ENCODE results near the gene FOLH1.
"Not testable (repeated sequence)": the region's sequence is repeated elsewhere in the genome, so short reads cannot be mapped to it uniquely, and the experiment has no call there.

The FOLH1 gene

GRCh38 chr11:49208006-49208721, at the start of gene FOLH1:
Gene FOLH1, minus strand, starts transcription at chr11:49208602. Its CDS starts 193 bp downstream, at chr11:49208409.
- no peak for TF ChIP-seq Cebpa-rat (IDR thresholded peaks at IDR 0.05)
- Histone ChIP-seq H3K4me2 (no peak within 1 kb of the TSS), H3K36me3 (no peaks in the 10 kb centered on the region), H3K27me3 (no peaks in the 10 kb centered on the region), H4K20me1 (no peaks in the 10 kb centered on the region), H3K9ac (no peak within 1 kb of the TSS), H3K9me3 (peaks cover 7% of the 10 kb centered on the region), H3K27ac (no peak within 1 kb of the TSS), H3K4me1 (no peaks in the 10 kb centered on the region), H3K4me3 (no peak within 1 kb of the TSS)

DNA sequence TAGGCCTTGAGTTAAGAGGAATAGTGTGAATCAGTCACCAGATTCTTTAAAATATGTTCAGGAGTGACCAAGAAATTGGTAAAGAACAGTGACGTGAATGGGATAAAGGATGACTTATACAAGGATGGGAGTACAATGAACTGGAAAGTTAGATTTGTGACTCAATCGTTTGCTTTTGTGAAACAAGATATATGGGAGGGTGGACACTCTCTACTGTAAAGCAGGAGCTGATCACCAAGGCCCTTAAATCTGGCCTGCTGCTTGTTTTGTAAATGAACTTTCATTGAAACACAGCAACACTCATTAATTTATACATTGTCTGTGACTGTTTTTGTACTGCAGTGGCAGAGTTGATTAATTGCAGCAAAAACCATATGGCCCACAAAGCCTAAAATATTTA, 46.7 kb upstream of the FOLH1 start:
- not testable (repeated sequence) for H3K9ac ChIP-seq, H3K4me2 ChIP-seq, H3K4me3 ChIP-seq, H3K36me3 ChIP-seq, H4K20me1 ChIP-seq, H3K4me1 ChIP-seq, H3K27ac ChIP-seq, H3K9me3 ChIP-seq, H3K27me3 ChIP-seq

GRCh38 chr11:49251212-49251611, 42.8 kb upstream of the FOLH1 start:
- not testable (repeated sequence) for H3K9ac ChIP-seq, H3K4me3 ChIP-seq, H3K27ac ChIP-seq, H3K36me3 ChIP-seq, H3K4me2 ChIP-seq, H3K9me3 ChIP-seq, H3K4me1 ChIP-seq, H4K20me1 ChIP-seq, H3K27me3 ChIP-seq

- H3K9ac ChIP-seq, H3K9me3 ChIP-seq, H3K27me3 ChIP-seq, H4K20me1 ChIP-seq, H3K4me2 ChIP-seq, H3K27ac ChIP-seq, H3K4me3 ChIP-seq, H3K36me3 ChIP-seq, H3K4me1 ChIP-seq: not testable (repeated sequence)
These were observed 42.2 kb upstream of the FOLH1 start for GRCh38 chr11:49250398-49251115.

GRCh38 chr11:49249363-49249762, 41.0 kb upstream of the FOLH1 start:
- H3K27ac ChIP-seq, H3K9ac ChIP-seq, H3K36me3 ChIP-seq: not testable (repeated sequence)

DNA sequence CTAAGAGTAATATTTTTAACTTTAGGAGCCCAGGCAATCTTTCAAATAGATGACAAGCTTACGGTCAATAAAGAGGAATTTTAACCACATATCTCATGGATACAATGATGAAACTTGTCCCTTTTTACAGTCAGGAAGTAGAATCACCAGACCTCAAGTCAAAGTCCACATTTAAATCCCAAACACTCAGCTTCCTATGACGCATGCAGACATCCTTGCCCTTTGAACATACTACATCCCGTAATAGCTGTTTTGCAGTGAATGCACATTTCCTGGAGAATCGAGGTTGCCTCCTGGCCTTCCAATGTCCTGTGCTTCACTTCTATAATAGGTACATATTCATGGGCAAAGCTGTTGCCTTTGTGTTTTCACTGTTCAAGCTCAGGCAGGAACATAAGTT, 25.3 kb upstream of the FOLH1 start:
- H3K4me1 ChIP-seq, H3K27ac ChIP-seq, H3K9me3 ChIP-seq, H3K4me2 ChIP-seq, H3K9ac ChIP-seq, H3K4me3 ChIP-seq, H4K20me1 ChIP-seq, H3K27me3 ChIP-seq, H3K36me3 ChIP-seq: not testable (repeated sequence)

More at GRCh38 chr11:49249363-49249762, 41.0 kb upstream of the FOLH1 start:
- not testable (repeated sequence) for H3K9me3 ChIP-seq, H4K20me1 ChIP-seq, H3K27me3 ChIP-seq, H3K4me3 ChIP-seq, H3K4me2 ChIP-seq, H3K4me1 ChIP-seq

DNA sequence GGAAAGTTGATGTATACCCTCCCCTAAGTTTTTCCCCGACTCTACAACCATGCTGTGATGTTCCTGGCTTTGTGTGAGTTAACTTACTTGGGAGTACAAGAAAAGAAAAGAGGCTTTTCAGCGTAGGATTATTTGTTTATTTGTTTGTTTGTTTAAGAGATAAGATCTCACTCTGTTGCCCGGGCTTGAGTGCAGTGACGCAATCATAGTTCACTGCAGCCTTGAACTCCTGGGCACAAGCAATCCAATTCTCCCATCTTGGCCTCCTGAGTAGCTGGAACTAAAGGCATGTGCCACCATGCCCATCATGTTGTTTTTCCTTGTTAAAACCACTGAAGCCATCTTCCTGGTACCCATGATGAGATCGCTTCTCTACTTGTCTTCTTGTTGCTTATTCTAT, 24.6 kb upstream of the FOLH1 start:
- H3K27me3 ChIP-seq, H3K9ac ChIP-seq, H4K20me1 ChIP-seq: not testable (repeated sequence)

GRCh38 chr11:49231725-49232124, 23.3 kb upstream of the FOLH1 start:
- not testable (repeated sequence) for H3K4me1 ChIP-seq, H4K20me1 ChIP-seq, H3K27me3 ChIP-seq, H3K4me2 ChIP-seq, H3K4me3 ChIP-seq, H3K9ac ChIP-seq, H3K27ac ChIP-seq, H3K9me3 ChIP-seq, H3K36me3 ChIP-seq

More for the DNA sequence above, 24.6 kb upstream of the FOLH1 start:
- not testable (repeated sequence) for H3K4me2 ChIP-seq, H3K9me3 ChIP-seq, H3K4me1 ChIP-seq, H3K36me3 ChIP-seq, H3K27ac ChIP-seq, H3K4me3 ChIP-seq

- not testable (repeated sequence) for H3K36me3 ChIP-seq, H3K4me2 ChIP-seq, H3K9me3 ChIP-seq, H3K4me1 ChIP-seq, H3K9ac ChIP-seq, H4K20me1 ChIP-seq, H3K27me3 ChIP-seq, H3K4me3 ChIP-seq, H3K27ac ChIP-seq
These were observed 22.1 kb upstream of the FOLH1 start for GRCh38 chr11:49230534-49230933.

DNA sequence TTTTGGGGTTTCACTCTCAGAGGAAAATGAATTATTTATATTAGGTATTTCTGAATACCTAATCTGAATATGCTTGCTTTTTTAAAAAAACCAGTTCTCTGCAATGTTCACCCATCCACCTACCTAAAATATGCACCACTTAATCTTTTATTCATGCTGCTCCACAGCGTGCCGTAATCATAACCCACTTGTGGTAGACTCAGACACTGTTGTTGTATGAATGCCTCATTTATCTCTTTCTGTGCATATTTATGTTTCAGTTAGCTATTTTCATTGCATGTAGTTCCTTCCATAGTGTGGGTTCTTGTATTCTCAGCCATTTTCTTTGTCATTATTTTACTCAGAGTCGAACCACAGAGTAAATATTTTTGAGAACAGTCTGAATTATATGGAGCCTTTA, 21.6 kb upstream of the FOLH1 start:
- not testable (repeated sequence) for H3K4me3 ChIP-seq, H3K27ac ChIP-seq, H3K9ac ChIP-seq, H4K20me1 ChIP-seq, H3K4me1 ChIP-seq, H3K36me3 ChIP-seq, H3K4me2 ChIP-seq, H3K9me3 ChIP-seq, H3K27me3 ChIP-seq

GRCh38 chr11:49229136-49229535, 20.7 kb upstream of the FOLH1 start:
- H4K20me1 ChIP-seq, H3K4me3 ChIP-seq, H3K9me3 ChIP-seq, H3K36me3 ChIP-seq, H3K4me2 ChIP-seq, H3K27ac ChIP-seq, H3K9ac ChIP-seq, H3K4me1 ChIP-seq, H3K27me3 ChIP-seq: not testable (repeated sequence)

GRCh38 chr11:49225255-49225785, 16.9 kb upstream of the FOLH1 start:
- H4K20me1 ChIP-seq, H3K9me3 ChIP-seq, H3K4me3 ChIP-seq, H3K27ac ChIP-seq, H3K27me3 ChIP-seq, H3K9ac ChIP-seq, H3K4me1 ChIP-seq, H3K36me3 ChIP-seq, H3K4me2 ChIP-seq: not testable (repeated sequence)

Data from BLaER1 (cell line).